ENCODE results near the gene UBE2L3.

DNA sequence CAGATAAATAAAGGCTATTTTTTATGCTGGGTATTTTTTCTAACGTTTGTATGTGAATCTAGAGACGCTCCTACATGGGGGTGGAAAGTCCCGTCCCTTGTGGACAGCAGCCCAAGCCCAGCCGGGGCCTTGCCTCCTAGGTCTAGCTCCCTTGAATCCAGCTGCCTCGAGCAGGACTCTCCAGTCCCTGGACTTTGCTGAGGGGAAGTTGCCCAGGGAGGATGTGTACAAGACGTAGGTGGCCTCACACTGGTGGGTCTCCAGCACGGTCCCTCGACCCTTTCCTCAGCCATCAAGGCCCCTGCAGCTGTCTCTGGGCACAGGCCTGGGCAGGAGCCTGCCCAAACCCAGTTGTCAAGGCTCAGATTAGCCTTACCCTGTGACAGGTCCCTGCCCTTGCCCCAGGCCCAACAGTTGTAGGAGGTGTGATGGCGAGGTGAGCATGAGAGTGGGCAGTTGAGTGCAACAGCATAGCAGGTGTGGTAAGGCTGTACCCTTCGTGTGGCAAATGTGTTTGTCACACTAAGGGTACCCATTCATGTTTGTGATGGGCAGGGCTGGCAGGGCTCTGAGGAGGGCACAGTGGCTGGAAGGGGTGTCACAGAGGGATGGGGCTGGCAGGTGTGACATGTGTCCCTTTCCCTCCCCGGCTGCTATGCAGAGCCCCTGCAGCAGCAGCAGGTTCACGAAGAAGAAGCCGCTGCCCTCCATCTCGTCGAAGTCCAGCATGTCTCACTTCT is 68.4 kb downstream of the UBE2L3 start:
- TF ChIP-seq BRCA1 (IDR thresholded peaks at IDR 0.05; ENCODE audit: low read depth, low read length) = no peak
- no peak for TF ChIP-seq TAF1 (IDR thresholded peaks at IDR 0.05; ENCODE audit: low read depth, low read length)
- TF ChIP-seq JUN (IDR thresholded peaks at IDR 0.05; ENCODE audit: low read depth, low read length) = no peak
- TF ChIP-seq POLR2A (IDR thresholded peaks at IDR 0.05; ENCODE audit: control extremely low read depth in 1 of 2, low read depth in 2 of 2, low read length in 2 of 2) = no peak
- TF ChIP-seq, protein P1, sequence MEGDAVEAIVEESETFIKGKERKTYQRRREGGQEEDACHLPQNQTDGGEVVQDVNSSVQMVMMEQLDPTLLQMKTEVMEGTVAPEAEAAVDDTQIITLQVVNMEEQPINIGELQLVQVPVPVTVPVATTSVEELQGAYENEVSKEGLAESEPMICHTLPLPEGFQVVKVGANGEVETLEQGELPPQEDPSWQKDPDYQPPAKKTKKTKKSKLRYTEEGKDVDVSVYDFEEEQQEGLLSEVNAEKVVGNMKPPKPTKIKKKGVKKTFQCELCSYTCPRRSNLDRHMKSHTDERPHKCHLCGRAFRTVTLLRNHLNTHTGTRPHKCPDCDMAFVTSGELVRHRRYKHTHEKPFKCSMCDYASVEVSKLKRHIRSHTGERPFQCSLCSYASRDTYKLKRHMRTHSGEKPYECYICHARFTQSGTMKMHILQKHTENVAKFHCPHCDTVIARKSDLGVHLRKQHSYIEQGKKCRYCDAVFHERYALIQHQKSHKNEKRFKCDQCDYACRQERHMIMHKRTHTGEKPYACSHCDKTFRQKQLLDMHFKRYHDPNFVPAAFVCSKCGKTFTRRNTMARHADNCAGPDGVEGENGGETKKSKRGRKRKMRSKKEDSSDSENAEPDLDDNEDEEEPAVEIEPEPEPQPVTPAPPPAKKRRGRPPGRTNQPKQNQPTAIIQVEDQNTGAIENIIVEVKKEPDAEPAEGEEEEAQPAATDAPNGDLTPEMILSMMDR (IDR thresholded peaks at IDR 0.05; ENCODE audit: control extremely low read depth in 1 of 3, insufficient read depth in 1 of 3, low read depth in 1 of 3, low read length in 3 of 3) = no peak
